B cell (primary cell): ENCODE measurements around the gene CD80. TPM values are rescaled to one million over a fixed set of nuclear protein-coding genes. Genes with fewer than 3 reads are reported as not detected.
A peak's percentile ranks its signal among the peaks of the same experiment; 100 is the strongest.

Source experiments
- ATAC-seq: fragments of 200-7000 bp; cut with Tn5 transposase; one replicate; pipeline ENCODE4 v1.10.0; 2021; ENCODE audit warnings: low read depth, mild to moderate bottlenecking, moderate number of reproducible peaks, moderate library complexity
- CTCF ChIA-PET: fragments of 350-600 bp; sonication (Branson Sonifier 250); formaldehyde crosslinking; loops from one replicate; lab custom pipeline; 2021; ENCODE audit warnings: antibody characterized with exemption, inconsistent platforms; lab: Charles Lee
- POLR2A ChIA-PET: fragments of 350-600 bp; sonication (Branson Sonifier 250); formaldehyde crosslinking; loops from one replicate; lab custom pipeline; 2021; ENCODE audit warnings: antibody characterized with exemption; lab: Charles Lee
- DNase-seq: peaks from one replicate; pipeline ENCODE4 v3.0.0; 2013
- H2AFZ ChIP-seq: 2 replicates; pipeline ENCODE4 v1.6.1; 2012; ENCODE audit warnings: mild to moderate bottlenecking, low read depth, low read length; ENCODE audit not compliant: insufficient read depth, poor library complexity, severe bottlenecking
- H3K27ac ChIP-seq, 2 donors: 1 replicate in 1 of 2; 2 replicates in 1 of 2; pipeline ENCODE4 v1.5.1; 2012 to 2013; ENCODE audit warnings: low read length in 2 of 2, mild to moderate bottlenecking in 2 of 2, moderate library complexity in 1 of 2
- H3K27me3 ChIP-seq, 4 experiments: fragments of 200-600 bp in 1 of 4; sonication (generic) in 1 of 4; replicated peaks in 1 of 4; 1 replicate in 2 of 4; 2 replicates in 2 of 4; pipeline versions ENCODE4 v1.6.1 to v1.7.0; 2013 to 2016; ENCODE audit warnings: low read length in 3 of 4, mild to moderate bottlenecking in 2 of 4, mixed read lengths in 1 of 4, moderate library complexity in 1 of 4; ENCODE audit not compliant: insufficient read depth in 4 of 4, control insufficient read depth in 3 of 4; ENCODE audit errors: control extremely low read depth in 1 of 4
- H3K36me3 ChIP-seq, 2 experiments: replicated peaks in 1 of 2; 1 replicate in 1 of 2; 2 replicates in 1 of 2; pipeline versions ENCODE4 v1.6.1 to v1.7.1; 2013; ENCODE audit warnings: low read length in 1 of 2; ENCODE audit not compliant: insufficient read depth in 2 of 2, control insufficient read depth in 1 of 2; ENCODE audit errors: control extremely low read depth in 1 of 2, extremely low read depth in 1 of 2
- H3K4me1 ChIP-seq, 2 donors: fragments of 200-600 bp in 1 of 2; sonication (generic) in 1 of 2; 1 replicate in 1 of 2; 2 replicates in 1 of 2; pipeline versions ENCODE4 v1.5.1 to v1.6.1; 2013 to 2017; ENCODE audit warnings: low read length in 2 of 2; ENCODE audit not compliant: control insufficient read depth in 2 of 2, insufficient read depth in 2 of 2
- H3K4me2 ChIP-seq: replicated peaks from 2 replicates; pipeline ENCODE3; 2012; ENCODE audit warnings: mild to moderate bottlenecking, low read depth, low read length; ENCODE audit not compliant: poor library complexity, severe bottlenecking
- H3K4me3 ChIP-seq, 5 experiments: fragments of 200-600 bp in 1 of 5; sonication (generic) in 1 of 5; 1 replicate in 3 of 5; 2 replicates in 2 of 5; pipeline versions ENCODE4 v1.5.1 to v1.7.0; 2011 to 2016; ENCODE audit warnings: low read length in 4 of 5, mild to moderate bottlenecking in 4 of 5, low read depth in 2 of 5, control low read depth in 1 of 5, moderate library complexity in 1 of 5; ENCODE audit not compliant: insufficient read depth in 1 of 5; ENCODE audit errors: control extremely low read depth in 1 of 5, extremely low read depth in 1 of 5
- H3K79me2 ChIP-seq: fragments of 200-600 bp; sonication (generic); one replicate; pipeline ENCODE4 v1.6.0; 2016; ENCODE audit warnings: low read length; ENCODE audit not compliant: control insufficient read depth, insufficient read depth
- H3K9ac ChIP-seq: fragments of 200-600 bp; sonication (generic); 2 replicates; pipeline ENCODE4 v1.6.1; 2017; ENCODE audit warnings: mild to moderate bottlenecking, low read length, moderate library complexity
- H3K9me3 ChIP-seq, 3 donors: one replicate each; pipeline versions ENCODE4 v1.6.1 to v1.7.1; 2013; ENCODE audit warnings: low read length in 2 of 3; ENCODE audit not compliant: control insufficient read depth in 2 of 3, insufficient read depth in 1 of 3; ENCODE audit errors: control extremely low read depth in 1 of 3
- H4K20me1 ChIP-seq: 2 replicates; pipeline ENCODE4 v1.6.0; 2012; ENCODE audit warnings: mild to moderate bottlenecking, low read length; ENCODE audit not compliant: insufficient read depth, control insufficient read depth, poor library complexity, severe bottlenecking
- H3K27ac Mint-ChIP-seq: one replicate; pipeline ENCODE4 v1.8.0; 2021; ENCODE audit warnings: mixed read lengths
- H3K27me3 Mint-ChIP-seq: one replicate; pipeline ENCODE4 v1.8.0; 2021; ENCODE audit warnings: mixed read lengths
- H3K4me1 Mint-ChIP-seq: one replicate; pipeline ENCODE4 v1.8.0; 2021; ENCODE audit warnings: mixed read lengths
- H3K4me3 Mint-ChIP-seq: one replicate; pipeline ENCODE4 v1.8.0; 2021; ENCODE audit warnings: mixed read lengths
- H3K9me3 Mint-ChIP-seq: one replicate; pipeline ENCODE4 v1.8.0; 2022; ENCODE audit warnings: mixed read lengths; ENCODE audit not compliant: insufficient read depth
- EZH2 ChIP-seq: IDR thresholded peaks from 2 replicates; pipeline ENCODE4 v1.6.1; 2012; ENCODE audit warnings: borderline replicate concordance, low read depth, mild to moderate bottlenecking, moderate library complexity, low read length; ENCODE audit not compliant: insufficient read depth, poor library complexity, severe bottlenecking
- WGBS: methylation state at CpG from one replicate; pipeline ENCODE4 v1.1.5; 2013; ENCODE audit warnings: missing lambda C conversion rate; ENCODE audit not compliant: insufficient coverage; 5-methylcytosine and 5-hydroxymethylcytosine counted together
- intact Hi-C: fragments of 100-400 bp; cut with micrococcal nuclease; formaldehyde crosslinking; loops from one replicate; pipeline ENCODE4 v1.10.0; 2022
- polyA plus RNA-seq: library from polyadenylated mRNA; depleted of rRNA; stranded (reverse); fragments of >200 nt; gene quantifications from 2 replicates; pipeline ENCODE4 v1.2.3, GENCODE V29; 2012
- total RNA-seq, 2 donors: library from RNA; stranded (reverse); fragments of 120-200 nt in 1 of 2; gene quantifications; 1 replicate in 1 of 2; 2 replicates in 1 of 2; pipeline versions ENCODE4 v1.2.3 to v1.2.4, GENCODE V29; 2013 to 2022
- TF ChIP-seq, protein P1 (sequence below): fragments of 200-600 bp; IDR thresholded peaks from one replicate; pipeline ENCODE4 v1.8.0; 2022; ENCODE audit warnings: antibody characterized with exemption, mild to moderate bottlenecking

CD80 gene
- total and polyA plus RNA-seq, 2 donors (not counting 1 experiment from before 2014, with no cell fraction given) = 15.0 to 26.5 TPM

DNA sequence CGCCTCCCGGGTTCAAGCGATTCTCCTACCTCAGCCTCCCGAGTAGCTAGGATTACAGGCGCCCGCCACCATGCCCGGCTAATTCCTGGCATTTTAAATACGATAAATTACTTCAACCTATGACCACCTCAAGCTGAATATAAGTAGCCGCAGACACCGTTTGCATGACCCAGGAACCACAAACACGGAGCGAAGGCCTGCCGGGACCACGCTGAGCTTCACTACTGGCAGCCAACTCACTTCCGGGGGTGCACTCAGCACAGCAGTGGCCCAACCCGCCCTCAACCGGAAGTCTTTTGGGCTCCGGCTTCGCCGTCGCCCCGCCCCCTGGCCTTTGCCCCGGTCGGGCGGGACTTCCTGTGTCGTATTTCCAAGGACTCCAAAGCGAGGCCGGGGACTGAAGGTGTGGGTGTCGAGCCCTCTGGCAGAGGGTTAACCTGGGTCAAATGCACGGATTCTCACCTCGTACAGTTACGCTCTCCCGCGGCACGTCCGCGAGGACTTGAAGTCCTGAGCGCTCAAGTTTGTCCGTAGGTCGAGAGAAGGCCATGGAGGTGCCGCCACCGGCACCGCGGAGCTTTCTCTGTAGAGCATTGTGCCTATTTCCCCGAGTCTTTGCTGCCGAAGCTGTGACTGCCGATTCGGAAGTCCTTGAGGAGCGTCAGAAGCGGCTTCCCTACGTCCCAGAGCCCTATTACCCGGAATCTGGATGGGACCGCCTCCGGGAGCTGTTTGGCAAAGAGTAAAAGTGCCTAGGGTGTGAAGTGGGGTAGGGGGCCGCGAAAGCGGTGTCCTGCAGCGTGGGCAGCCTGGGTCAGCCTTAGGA is 61.0 kb downstream of the CD80 start, which contains the start of gene TIMMDC1:
Gene TIMMDC1, plus strand, starts transcription at position 362 of the 826 bp plus-strand sequence. Its CDS starts 187 bp downstream, at position 549.
- peak within 1 kb of the TSS; percentile 100 for H3K4me3 Mint-ChIP-seq
- intact Hi-C loops = loop anchor here (1.0 kb wide), 7 partner anchors 30 to 257 kb away; partner anchors contain the start of genes CD80, COX17, POGLUT1 and TMEM39A

GRCh38 chr3:119497820-119498185 is 61.6 kb downstream of the CD80 start:
- peak; percentile 3 for ATAC-seq
- POLR2A ChIA-PET = interaction anchor here (0.5 to 2.3 kb wide), 9 partner anchors 29 to 597 kb away, joined by 3 to 14 read pairs (median 4); partner anchors contain the start of genes ARHGAP31, GSK3B, POGLUT1 and TMEM39A
- Histone ChIP-seq H3K79me2 (peaks cover 40% of the 10 kb centered on the region), H3K27ac (peak overlapping the region; percentile 82 to 91), H3K4me2 (peak overlapping the region; percentile 89), H3K27me3 (no peaks in the 10 kb centered on the region), H3K4me1 (peaks cover 16 to 18% of the 10 kb centered on the region in 2 donors), H4K20me1 (no peaks in the 10 kb centered on the region), H3K4me3 (peak overlapping the region; percentile 86 to 98 (median 94)), H3K36me3 (peaks cover 2 to 3% of the 10 kb centered on the region in 2 experiments), H2AFZ (peak overlapping the region; percentile 99), H3K9me3 (no peaks in the 10 kb centered on the region), H3K9ac (peak overlapping the region; percentile 89)
- Mint-ChIP-seq H3K27me3 (no peaks in the 10 kb centered on the region), H3K9me3 (no peaks in the 10 kb centered on the region), H3K4me3 (peak overlapping the region; percentile 100), H3K27ac (peak overlapping the region; percentile 98), H3K4me1 (peaks cover 26% of the 10 kb centered on the region)
- intact Hi-C loops = loop anchor here (1.0 kb wide), 7 partner anchors 30 to 257 kb away; partner anchors contain the start of genes CD80, COX17, POGLUT1 and TMEM39A
- WGBS = 15% methylated on average over 4 of the region's 8 CpGs
- DNase-seq = peak; percentile 34
- CTCF ChIA-PET = interaction anchor here (0.9 to 3.2 kb wide), 6 partner anchors 28 to 257 kb away, joined by 3 to 16 read pairs (median 5); partner anchors contain the start of genes B4GALT4, CD80, POGLUT1 and TMEM39A
- TF ChIP-seq EZH2 = no peak
- TF ChIP-seq, protein P1, sequence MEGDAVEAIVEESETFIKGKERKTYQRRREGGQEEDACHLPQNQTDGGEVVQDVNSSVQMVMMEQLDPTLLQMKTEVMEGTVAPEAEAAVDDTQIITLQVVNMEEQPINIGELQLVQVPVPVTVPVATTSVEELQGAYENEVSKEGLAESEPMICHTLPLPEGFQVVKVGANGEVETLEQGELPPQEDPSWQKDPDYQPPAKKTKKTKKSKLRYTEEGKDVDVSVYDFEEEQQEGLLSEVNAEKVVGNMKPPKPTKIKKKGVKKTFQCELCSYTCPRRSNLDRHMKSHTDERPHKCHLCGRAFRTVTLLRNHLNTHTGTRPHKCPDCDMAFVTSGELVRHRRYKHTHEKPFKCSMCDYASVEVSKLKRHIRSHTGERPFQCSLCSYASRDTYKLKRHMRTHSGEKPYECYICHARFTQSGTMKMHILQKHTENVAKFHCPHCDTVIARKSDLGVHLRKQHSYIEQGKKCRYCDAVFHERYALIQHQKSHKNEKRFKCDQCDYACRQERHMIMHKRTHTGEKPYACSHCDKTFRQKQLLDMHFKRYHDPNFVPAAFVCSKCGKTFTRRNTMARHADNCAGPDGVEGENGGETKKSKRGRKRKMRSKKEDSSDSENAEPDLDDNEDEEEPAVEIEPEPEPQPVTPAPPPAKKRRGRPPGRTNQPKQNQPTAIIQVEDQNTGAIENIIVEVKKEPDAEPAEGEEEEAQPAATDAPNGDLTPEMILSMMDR = no peak

More for the DNA sequence above, 61.0 kb downstream of the CD80 start, which contains the start of gene TIMMDC1:
- peaks cover 16 to 18% of the 10 kb centered on the region in 2 donors for H3K4me1 ChIP-seq
- CTCF ChIA-PET = interaction anchor here (0.6 to 3.2 kb wide), 9 partner anchors 28 to 282 kb away, joined by 3 to 16 read pairs (median 4); partner anchors contain the start of genes B4GALT4, CD80, POGLUT1 and TMEM39A
- DNase-seq (peak; percentile 97), ATAC-seq (peak; percentile 99)
- Mint-ChIP-seq H3K4me1 (peaks cover 26% of the 10 kb centered on the region), H3K27ac (peak within 1 kb of the TSS; percentile 98), H3K9me3 (no peaks in the 10 kb centered on the region), H3K27me3 (no peaks in the 10 kb centered on the region)
- H3K27ac ChIP-seq = peak within 1 kb of the TSS; percentile 82 to 91
- no peaks in the 10 kb centered on the region for H3K27me3 ChIP-seq
- TF ChIP-seq EZH2 = no peak
- peak within 1 kb of the TSS; percentile 89 for H3K9ac ChIP-seq
- H3K9me3 ChIP-seq = no peaks in the 10 kb centered on the region
- peak within 1 kb of the TSS; percentile 89 for H3K4me2 ChIP-seq
- H4K20me1 ChIP-seq = no peaks in the 10 kb centered on the region
- POLR2A ChIA-PET = interaction anchor here (0.5 to 2.3 kb wide), 10 partner anchors 30 to 596 kb away, joined by 3 to 14 read pairs (median 6); partner anchors contain the start of genes ARHGAP31, GSK3B, POGLUT1 and TMEM39A
- H3K4me3 ChIP-seq = peak within 1 kb of the TSS; percentile 86 to 98 (median 94)
- under 1% methylated on average over 55 of the region's 58 CpGs for WGBS
- peaks cover 40% of the 10 kb centered on the region for H3K79me2 ChIP-seq
- peak within 1 kb of the TSS; percentile 99 for H2AFZ ChIP-seq
- H3K36me3 ChIP-seq = peaks cover 3 to 5% of the 10 kb centered on the region in 2 experiments
